HepG2 (cell line): ENCODE results near the gene BCAS3. TPM values are rescaled to one million over a fixed set of nuclear protein-coding genes. Genes with fewer than 3 reads are reported as not detected.

Experiments used
- ATAC-seq: fragments of 200-7000 bp; cut with Tn5 transposase; 3 replicates; pipeline ENCODE4 v1.9.1; 2020; ENCODE audit warnings: mild to moderate bottlenecking, moderate library complexity
- BruUV-seq: library from RNA; stranded (reverse); fragments of 400-500 nt; replicated peaks from 2 replicates; lab custom pipeline; 2021; lab: Mats Ljungman, UMichigan
- CTCF ChIA-PET: fragments of 300-600 bp; formaldehyde crosslinking; extraction: SDS; loops from one replicate; lab custom pipeline; 2021; ENCODE audit warnings: low total read pairs, inconsistent platforms, low intra/inter-chr PET ratio; lab: Yijun Ruan, JAX
- POLR2A ChIA-PET: fragments of 350-600 bp; sonication (Branson Sonifier 250); formaldehyde crosslinking; loops from one replicate; lab custom pipeline; 2020; ENCODE audit warnings: antibody characterized with exemption, inconsistent platforms; lab: Yijun Ruan, JAX
- DNase-seq: peaks from one replicate; pipeline ENCODE4 v3.0.0-alpha.2; 2015; ENCODE audit warnings: low spot score
- FAIRE-seq: peaks from 3 replicates; lab custom pipeline; 2011; peaks lifted over from hg19 to GRCh38; lab: Jason Lieb, UNC
- H2AFZ ChIP-seq: one replicate; pipeline ENCODE4 v1.6.1; 2011; ENCODE audit warnings: low read length, inconsistent platforms
- H3K27ac ChIP-seq: fragments of 300-600 bp; 3 replicates; pipeline ENCODE4 v1.8.0; 2011; ENCODE audit warnings: mixed run types, mild to moderate bottlenecking, mixed read lengths, low read length, inconsistent platforms; ENCODE audit not compliant: insufficient read depth; ENCODE audit errors: extremely low read length
- H3K27me3 ChIP-seq, 2 experiments: fragments of 200-600 bp in 1 of 2; 2 replicates in 1 of 2; 3 replicates in 1 of 2; pipeline versions ENCODE4 v1.6.0 to v1.8.0; 2011; ENCODE audit warnings: low read length in 2 of 2, mild to moderate bottlenecking in 2 of 2, moderate library complexity in 2 of 2, inconsistent platforms in 1 of 2; ENCODE audit not compliant: insufficient read depth in 2 of 2, control insufficient read depth in 1 of 2
- H3K36me3 ChIP-seq, 2 experiments: fragments of 200-600 bp in 1 of 2; replicated peaks in 1 of 2; 2 replicates in 1 of 2; 3 replicates in 1 of 2; pipeline versions ENCODE4 v1.5.1 to v1.8.0; 2011; ENCODE audit warnings: low read length in 2 of 2, inconsistent platforms in 1 of 2; ENCODE audit not compliant: insufficient read depth in 2 of 2, control insufficient read depth in 1 of 2
- H3K4me1 ChIP-seq: 2 replicates; pipeline ENCODE4 v1.5.1; 2012; ENCODE audit warnings: low read length, inconsistent platforms; ENCODE audit not compliant: insufficient read depth
- H3K4me2 ChIP-seq: 2 replicates; pipeline ENCODE4 v1.6.0; 2011; ENCODE audit warnings: low read depth, low read length, inconsistent platforms
- H3K4me3 ChIP-seq, 3 experiments: fragments of 200-600 bp in 1 of 3; sonication (generic), shearing (Covaris generic) in 1 of 3; replicated peaks in 1 of 3; 2 replicates each; pipeline ENCODE4 v1.5.1; 2011 to 2016; ENCODE audit warnings: low read length in 3 of 3, inconsistent platforms in 2 of 3, low read depth in 2 of 3, mild to moderate bottlenecking in 2 of 3, control low read depth in 1 of 3, mixed read lengths in 1 of 3; ENCODE audit not compliant: insufficient read depth in 1 of 3
- H3K79me2 ChIP-seq: one replicate; pipeline ENCODE4 v1.6.1; 2011; ENCODE audit warnings: low read length, inconsistent platforms; ENCODE audit not compliant: insufficient read depth
- H3K9ac ChIP-seq: 2 replicates; pipeline ENCODE4 v1.6.0; 2011; ENCODE audit warnings: mild to moderate bottlenecking, low read depth, low read length, inconsistent platforms; ENCODE audit not compliant: insufficient read depth
- H3K9me3 ChIP-seq: 2 replicates; pipeline ENCODE4 v1.5.1; 2012; ENCODE audit warnings: mild to moderate bottlenecking, low read length
- H4K20me1 ChIP-seq: 2 replicates; pipeline ENCODE4 v1.6.0; 2011; ENCODE audit warnings: inconsistent platforms, mild to moderate bottlenecking, low read length, moderate library complexity; ENCODE audit not compliant: insufficient read depth
- ATF7 ChIP-seq, 2 experiments: fragments of 450-650 bp in 1 of 2; sonication (generic) in 1 of 2; formaldehyde crosslinking in 1 of 2; IDR thresholded peaks; 2 replicates each; pipeline versions ENCODE4 v1.4.0 to v1.6.1; 2016 to 2020; ENCODE audit warnings: antibody characterized with exemption in 1 of 2, mild to moderate bottlenecking in 1 of 2, missing genetic modification reagents in 1 of 2
- CENPX ChIP-seq: sonication (generic); formaldehyde crosslinking; IDR thresholded peaks from 2 replicates; pipeline ENCODE4 v1.9.0; 2021; ENCODE audit warnings: mild to moderate bottlenecking, missing genetic modification reagents, moderate library complexity
- ZNF232 ChIP-seq: sonication (generic); formaldehyde crosslinking; IDR thresholded peaks from 2 replicates; pipeline ENCODE4 v1.4.0; 2020; ENCODE audit warnings: missing genetic modification reagents, borderline replicate concordance
- ZNF768 ChIP-seq: sonication (generic); formaldehyde crosslinking; IDR thresholded peaks from 2 replicates; pipeline ENCODE4 v1.4.0; 2020; ENCODE audit warnings: missing genetic modification reagents
- WGBS: methylation state at CpG from one replicate; pipeline ENCODE4 v1.1.6; 2017; ENCODE audit warnings: low lambda C conversion rate; 5-methylcytosine and 5-hydroxymethylcytosine counted together
- in situ Hi-C: cut with HindIII; loops from 2 replicates; pipeline ENCODE4 v1.10.0; 2017; ENCODE audit warnings: low pct_unique_long_range_greater_than_20kb; ENCODE audit not compliant: extremely low pct_ligation_motif_present
- intact Hi-C: fragments of 100-400 bp; cut with micrococcal nuclease; formaldehyde crosslinking; loops from one replicate; pipeline ENCODE4 v1.10.0; 2022; ENCODE audit not compliant: unreplicated experiment
- polyA plus RNA-seq, 8 experiments: library from polyadenylated mRNA; depleted of rRNA in 3 of 8; stranded (reverse) in 7 of 8; unstranded in 1 of 8; fragments of >200 nt; fragmentation: Illumina TruSeq in 4 of 8; extraction: Trizol in 4 of 8; gene quantifications; 2 replicates each; pipeline versions ENCODE4 v1.2.1 to v1.2.3, GENCODE V29; 2011 to 2016; ENCODE audit warnings: low read depth in 4 of 8, missing spikeins in 1 of 8, mixed read lengths in 1 of 8; ENCODE audit not compliant: insufficient read depth in 1 of 8
- total RNA-seq, 5 experiments: library from RNA; depleted of rRNA; stranded (reverse); fragments of >200 nt; fragmentation: Illumina TruSeq; extraction: Trizol; gene quantifications; 2 replicates each; pipeline ENCODE4 v1.2.3, GENCODE V29; 2016; ENCODE audit warnings: low read depth in 1 of 5

The BCAS3 gene
- total and polyA plus RNA-seq, 2 of the 13 experiments (the other 11 are each of a cell fraction or from before 2014, with no cell fraction given): 10.7 to 11.2 TPM

DNA sequence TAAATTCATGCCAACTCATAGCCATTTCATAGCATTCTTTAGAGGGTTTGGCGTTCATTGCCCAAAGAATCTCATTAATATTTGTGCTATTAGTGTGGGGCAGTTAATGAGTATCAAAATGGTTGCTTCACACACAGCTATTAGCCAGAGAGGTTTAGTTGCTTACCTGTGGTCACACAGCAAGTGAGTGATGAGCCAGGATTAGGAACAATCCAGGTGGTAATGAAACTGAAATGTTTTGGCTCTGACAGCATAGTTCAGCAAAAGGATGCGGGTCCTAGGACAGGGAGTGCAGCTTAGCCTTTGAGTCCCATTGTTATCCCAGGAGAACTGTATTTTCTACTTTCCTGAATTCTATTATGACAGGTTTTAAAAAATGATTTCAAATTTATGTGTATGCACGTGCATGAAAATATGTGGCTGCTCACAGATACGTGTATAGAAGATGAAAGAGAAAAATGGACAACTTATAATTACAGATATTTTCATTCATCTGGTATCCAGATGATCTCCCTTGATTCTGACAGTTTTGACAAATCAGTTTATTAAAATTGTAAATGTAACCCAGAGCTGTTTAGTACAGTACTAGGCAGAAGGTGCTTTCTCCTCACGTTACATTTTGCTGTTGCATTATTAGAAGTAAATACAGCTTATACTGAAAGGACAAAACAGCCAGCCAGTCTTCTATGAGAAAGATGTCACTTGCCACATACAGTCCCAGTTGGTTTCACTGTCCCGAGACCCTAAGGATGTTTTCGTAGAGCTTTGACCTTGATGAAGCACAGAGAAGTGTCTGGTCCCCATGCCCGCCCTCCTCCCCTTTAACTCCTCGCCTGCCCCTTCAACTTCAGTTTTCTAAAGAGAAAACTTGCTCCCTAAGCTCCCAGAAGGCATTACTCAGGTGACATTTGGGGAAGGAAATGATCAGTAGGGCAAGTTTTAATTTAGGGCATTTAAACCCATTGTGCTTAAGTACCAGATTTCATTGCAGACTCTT, 622.2 kb downstream of the BCAS3 start:
- WGBS: 39% methylated on average over 9 of the region's 9 CpGs
- Histone ChIP-seq H3K9ac (no peak overlapping the region), H4K20me1 (no peaks in the 10 kb centered on the region), H3K36me3 (no peaks in the 10 kb centered on the region), H3K27me3 (no peaks in the 10 kb centered on the region), H3K4me2 (no peak overlapping the region), H3K27ac (no peak overlapping the region), H3K9me3 (no peaks in the 10 kb centered on the region), H3K79me2 (no peaks in the 10 kb centered on the region), H3K4me1 (peaks cover 25% of the 10 kb centered on the region), H2AFZ (no peak overlapping the region), H3K4me3 (no peak overlapping the region)
- no TSS peak for BruUV-seq
- POLR2A ChIA-PET: interaction anchor here (1.0 kb wide), 1 partner anchor 36 kb away, joined by 3 read pairs; no protein-coding TSS in a partner anchor
- intact Hi-C loops: no loop called here
- FAIRE-seq: peak; percentile 40
- CTCF ChIA-PET: no interaction called here
- peak; percentile 68; the same call in 1 of the 2 replicates for TF ChIP-seq ZNF768 (CRISPR knock-in tag)
- TF ChIP-seq ATF7 (IDR thresholded peaks at IDR 0.05): no peak
- TF ChIP-seq ATF7 (CRISPR knock-in tag; IDR thresholded peaks at IDR 0.05): no peak
- TF ChIP-seq CENPX (CRISPR knock-in tag): no peak
- no peak for TF ChIP-seq ZNF232 (CRISPR knock-in tag)
- ATAC-seq: no peak
- in situ Hi-C loops: no loop called here
- no peak for DNase-seq
